Sigmoid colon (tissue), 4 donors: ENCODE measurements around the gene SPTBN2.

Experiments
- CTCF ChIP-seq, 4 experiments: fragments of 450-650 bp in 3 of 4; fragments of 200-600 bp in 1 of 4; IDR thresholded peaks; one replicate each; pipeline ENCODE4 v1.5.1; 2016 to 2019; ENCODE audit warnings: antibody characterized with exemption in 4 of 4, mild to moderate bottlenecking in 3 of 4, moderate library complexity in 2 of 4
- EP300 ChIP-seq, 4 donors: sonication (generic); formaldehyde crosslinking; IDR thresholded peaks; one replicate each; pipeline ENCODE4 v1.6.1; 2017; ENCODE audit warnings: antibody characterized with exemption in 4 of 4

GRCh38 chr11:66705587-66706335 lies 23.3 kb downstream of the SPTBN2 start:
- TF ChIP-seq CTCF (IDR thresholded peaks at IDR 0.05) (no peak), EP300 (IDR thresholded peaks at IDR 0.05) (no peak)
